HL-60 (cell line): ENCODE results near the gene ACACB.

ENCODE experiments used
- DNase-seq, 2 experiments: peaks; one replicate each; pipeline ENCODE4 v3.0.0-alpha.2; 2010 to 2020; ENCODE audit warnings: low read depth in 1 of 2, low spot score in 1 of 2
- H3K27ac ChIP-seq: fragments of 250-450 bp; sonication (Bioruptor Pico); replicated peaks from 2 replicates; pipeline ENCODE4 v1.5.1; 2020; ENCODE audit warnings: mild to moderate bottlenecking, moderate library complexity
- H3K27me3 ChIP-seq: fragments of 250-450 bp; sonication (Bioruptor Pico); 2 replicates; pipeline ENCODE4 v1.5.1; 2021; ENCODE audit warnings: mild to moderate bottlenecking, moderate library complexity; ENCODE audit not compliant: insufficient read depth, poor library complexity, severe bottlenecking
- H3K4me3 ChIP-seq: replicated peaks from 2 replicates; pipeline ENCODE4 v1.5.1; 2011; ENCODE audit warnings: mild to moderate bottlenecking, control low read depth, low read length; ENCODE audit not compliant: insufficient read depth
- CTCF ChIP-seq: IDR thresholded peaks from one replicate; pipeline ENCODE4 v1.5.1; 2011; ENCODE audit warnings: low read length, control low read depth, inconsistent platforms; ENCODE audit not compliant: insufficient read depth
- GABPA ChIP-seq: IDR thresholded peaks from 2 replicates; pipeline ENCODE4 v1.6.1; 2012; ENCODE audit warnings: low read depth
- POLR2AphosphoS5 ChIP-seq: IDR thresholded peaks from 2 replicates; pipeline ENCODE4 v1.6.1; 2012; ENCODE audit warnings: low read depth
- REST ChIP-seq: IDR thresholded peaks from 2 replicates; pipeline ENCODE4 v1.6.1; 2012; ENCODE audit warnings: low read depth; ENCODE audit not compliant: insufficient replicate concordance
- SPI1 ChIP-seq: IDR thresholded peaks from 2 replicates; pipeline ENCODE4 v1.6.1; 2012; ENCODE audit warnings: low read depth, mild to moderate bottlenecking, borderline replicate concordance

Gene ACACB

GRCh38 chr12:109113661-109114321 lies 2.6 kb upstream of the ACACB start:
- Histone ChIP-seq H3K27ac (peak overlapping the region; percentile 21; the same call in 1 of the 2 replicates), H3K4me3 (no peak overlapping the region), H3K27me3 (no peaks in the 10 kb centered on the region)
- DNase-seq = no peak
- TF ChIP-seq GABPA (no peak), REST (no peak), POLR2AphosphoS5 (no peak), CTCF (no peak), SPI1 (no peak)

DNA sequence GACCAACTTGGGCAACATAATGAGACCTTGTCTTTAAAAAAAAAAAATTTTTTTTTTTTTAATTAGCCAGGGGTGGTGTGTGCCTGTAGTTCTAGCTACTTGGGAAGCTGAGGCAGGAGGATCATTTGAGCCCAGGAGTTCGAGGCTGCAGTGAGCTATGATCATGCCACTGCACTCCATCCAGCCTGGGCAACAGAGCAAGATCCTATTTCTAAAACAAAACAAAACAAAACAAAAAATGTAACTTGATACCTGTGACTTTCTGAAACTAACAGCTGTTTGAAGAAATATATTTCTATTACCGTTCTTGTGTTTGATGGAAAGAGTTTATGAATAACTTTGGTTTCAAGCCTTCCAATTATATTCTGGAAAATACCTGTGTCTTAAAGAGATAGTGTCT lies 1.7 kb upstream of the ACACB start:
- TF ChIP-seq GABPA = no peak
- no peak for TF ChIP-seq POLR2AphosphoS5
- TF ChIP-seq REST = no peak
- no peak for TF ChIP-seq SPI1
- no peak for TF ChIP-seq CTCF
- Histone ChIP-seq H3K27me3 (no peaks in the 10 kb centered on the region), H3K27ac (no peak overlapping the region), H3K4me3 (no peak overlapping the region)
- no peak for DNase-seq

DNA sequence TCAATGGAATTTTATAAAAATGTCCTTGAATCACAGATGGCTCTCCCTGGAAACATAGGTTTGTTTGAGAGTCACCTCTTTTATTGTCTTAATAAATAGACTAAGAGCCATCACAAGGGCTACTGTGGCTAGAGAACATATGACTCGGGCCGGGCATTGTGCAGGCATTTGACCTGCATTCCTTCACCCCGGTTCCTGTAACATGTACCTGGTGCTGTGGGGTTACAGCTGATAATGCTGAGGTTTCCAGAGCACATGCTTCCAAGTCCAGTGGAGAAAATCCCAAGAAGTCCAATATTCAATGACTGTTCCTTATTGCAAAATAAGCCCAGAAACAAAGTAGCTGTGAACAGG lies 1.0 kb upstream of the ACACB start:
- Histone ChIP-seq H3K27ac (peak overlapping the region; percentile 60), H3K27me3 (no peaks in the 10 kb centered on the region), H3K4me3 (no peak overlapping the region)
- TF ChIP-seq SPI1 (no peak), CTCF (no peak), POLR2AphosphoS5 (no peak), REST (no peak), GABPA (no peak)
- DNase-seq = no peak
